ENCODE measurements around the gene HHAT. TPM values are rescaled to one million over a fixed set of nuclear protein-coding genes. Genes with fewer than 3 reads are reported as not detected.

Gene HHAT
- polyA plus RNA-seq, 3 donors = 12.7 to 13.8 (median 13.0) TPM

DNA sequence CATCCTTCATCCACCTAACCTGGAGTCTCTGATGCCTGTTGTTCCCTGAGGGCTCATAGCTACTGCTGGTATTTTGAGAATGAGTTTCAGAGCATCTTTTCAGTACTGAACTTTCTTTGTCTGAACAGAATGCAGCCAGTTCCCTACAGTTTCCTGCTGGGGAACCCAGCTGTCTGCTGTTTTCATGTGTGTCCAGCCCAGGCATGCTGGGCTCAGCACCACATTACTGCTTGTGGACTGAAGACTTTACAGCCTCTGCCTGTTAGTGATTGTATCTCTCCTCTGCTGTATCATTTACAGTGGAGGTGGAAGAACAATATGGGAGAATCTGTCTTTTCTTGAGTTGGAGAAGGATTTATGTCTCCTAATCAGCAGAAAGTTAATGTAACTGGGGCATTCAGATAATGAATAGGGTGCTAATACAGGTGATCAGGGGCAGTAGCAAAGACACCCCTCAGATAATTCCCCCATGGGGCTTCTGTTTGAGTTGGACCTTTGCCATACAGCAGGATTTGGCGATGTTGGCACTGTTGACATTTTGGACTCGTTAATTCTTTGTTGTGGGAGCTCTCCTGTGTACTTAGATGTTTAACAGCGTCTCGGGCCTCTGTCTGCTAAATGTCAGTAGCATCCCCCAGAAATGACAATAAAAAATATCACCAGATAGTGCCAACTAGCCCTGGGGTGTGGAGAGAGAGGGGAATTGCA is 207.7 kb downstream of the HHAT start:
- no peak for DNase-seq

DNA sequence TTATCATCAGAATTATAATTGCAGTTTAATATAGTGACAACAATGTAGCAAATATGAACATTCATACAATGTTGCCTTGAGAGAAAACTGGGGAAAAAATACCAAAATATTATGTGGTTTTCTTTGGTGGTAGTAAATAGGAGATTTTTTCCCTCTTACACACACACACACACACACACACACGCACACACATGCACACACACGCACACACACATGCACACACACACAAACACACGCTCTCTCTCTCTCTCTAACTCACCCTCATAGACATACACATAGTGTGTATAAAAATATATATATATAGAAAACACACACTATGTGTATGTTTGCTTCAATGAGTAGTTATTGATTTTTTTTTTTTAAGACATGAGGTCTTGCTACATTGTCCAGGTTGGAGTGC is 211.6 kb downstream of the HHAT start:
- no peak for DNase-seq

DNA sequence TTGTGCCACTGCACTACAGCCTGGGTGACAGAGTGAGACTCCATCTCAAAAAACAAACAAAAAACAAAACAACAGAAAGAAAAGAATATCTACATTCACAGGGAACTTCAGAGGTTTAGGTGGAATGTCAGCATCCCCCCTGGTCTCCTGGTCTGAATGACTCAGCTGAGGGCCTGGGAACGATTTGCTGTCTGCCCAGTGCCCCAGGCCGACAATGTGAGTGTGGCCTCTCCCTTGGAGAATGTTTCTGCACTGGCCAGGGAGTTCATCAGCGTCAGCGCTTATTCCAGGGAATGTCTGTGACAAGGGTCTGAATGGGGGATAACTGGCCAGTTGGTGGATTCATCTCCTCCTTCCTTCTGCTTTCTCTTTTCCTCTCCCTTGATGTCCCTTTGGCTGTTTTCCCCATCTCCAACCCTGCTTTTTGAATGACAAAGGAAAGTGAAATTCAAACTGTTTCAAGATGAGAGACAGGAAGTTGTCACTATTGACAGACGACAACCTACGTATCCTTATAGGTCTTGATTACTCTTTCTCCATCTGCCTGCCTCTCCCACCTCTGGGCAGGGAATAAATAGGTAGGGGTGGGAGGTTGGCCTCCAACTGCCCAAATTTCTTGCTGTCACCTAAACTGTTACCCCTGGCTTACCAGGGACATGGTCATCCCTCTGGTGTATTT is 213.1 kb downstream of the HHAT start:
- DNase-seq = no peak

DNA sequence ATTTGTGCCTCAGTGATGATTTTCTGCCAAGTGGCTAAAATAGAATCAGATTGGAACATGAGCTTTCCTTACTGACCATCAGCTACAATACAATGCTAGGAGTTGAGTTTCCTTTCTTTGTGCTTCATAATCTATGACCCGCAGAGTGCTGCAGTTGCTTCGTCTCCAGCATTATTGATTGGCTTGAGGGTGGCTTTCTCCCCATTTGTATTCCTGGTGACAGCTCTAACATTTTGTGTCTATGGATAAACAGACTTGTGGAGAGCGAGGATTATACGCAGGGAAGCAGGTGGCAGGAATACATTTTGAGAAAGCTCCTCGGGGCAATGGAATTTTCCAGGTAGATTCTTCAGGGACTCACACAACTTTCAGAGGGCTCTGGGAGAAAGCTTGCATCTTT is 223.2 kb downstream of the HHAT start:
- no peak for DNase-seq

DNA sequence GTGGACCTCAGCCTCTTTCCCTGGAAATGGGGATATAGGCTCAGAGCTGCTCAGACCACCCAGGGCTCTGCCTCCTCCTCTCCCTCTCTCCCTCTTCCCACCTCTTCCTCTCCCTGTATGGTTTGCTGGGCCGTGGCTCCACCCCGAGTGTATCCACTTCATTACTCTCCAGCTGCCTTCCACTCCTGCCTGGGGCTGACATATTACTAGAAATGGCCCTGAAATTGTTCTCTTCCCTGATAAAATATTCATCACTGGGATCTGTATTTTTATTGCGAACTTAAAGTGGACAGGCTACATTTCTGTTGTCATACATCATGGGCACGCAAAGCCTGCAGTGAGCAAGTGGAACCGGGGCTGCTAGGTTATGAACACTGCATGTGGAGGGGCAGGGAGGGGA is 225.0 kb downstream of the HHAT start:
- no peak for DNase-seq

DNA sequence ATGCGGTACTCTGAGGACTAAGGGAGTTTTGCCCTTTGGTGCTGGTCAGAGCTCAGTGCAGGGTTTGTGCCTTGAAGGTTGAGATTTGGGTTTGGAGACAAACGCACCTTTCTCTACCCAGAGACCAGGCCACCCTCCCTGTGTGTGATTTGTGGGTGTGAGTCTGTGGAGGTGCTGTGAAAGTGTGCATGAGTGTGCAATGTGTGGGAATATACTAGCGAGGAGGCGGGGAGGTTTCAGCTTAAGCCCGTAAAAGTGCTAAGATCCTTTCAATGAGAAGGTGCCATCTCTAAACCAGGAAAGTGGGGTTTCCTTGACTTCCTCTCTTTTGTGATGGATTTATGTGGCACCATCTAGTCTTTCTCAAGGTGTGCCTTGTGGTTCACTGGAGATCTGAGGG is 225.7 kb downstream of the HHAT start:
- no peak for DNase-seq

DNA sequence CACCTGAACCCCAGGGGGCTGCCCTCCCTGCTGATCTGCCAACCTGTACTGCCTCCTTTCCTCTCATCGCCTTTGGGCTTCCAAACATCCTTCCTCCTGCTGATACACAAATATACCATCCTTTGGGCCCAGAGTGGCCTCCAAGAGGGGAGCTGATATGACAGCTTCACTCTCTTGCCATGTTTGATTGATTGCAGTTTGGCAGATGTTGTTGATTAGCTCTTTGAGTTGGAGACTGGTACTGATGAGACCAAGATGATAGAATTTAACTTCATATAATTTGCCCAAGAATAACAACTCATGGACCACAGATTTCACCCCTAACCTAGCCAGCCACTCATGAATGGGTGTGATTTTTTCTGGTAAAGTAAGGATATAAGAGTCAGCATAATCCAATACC is 227.8 kb downstream of the HHAT start:
- no peak for DNase-seq

DNA sequence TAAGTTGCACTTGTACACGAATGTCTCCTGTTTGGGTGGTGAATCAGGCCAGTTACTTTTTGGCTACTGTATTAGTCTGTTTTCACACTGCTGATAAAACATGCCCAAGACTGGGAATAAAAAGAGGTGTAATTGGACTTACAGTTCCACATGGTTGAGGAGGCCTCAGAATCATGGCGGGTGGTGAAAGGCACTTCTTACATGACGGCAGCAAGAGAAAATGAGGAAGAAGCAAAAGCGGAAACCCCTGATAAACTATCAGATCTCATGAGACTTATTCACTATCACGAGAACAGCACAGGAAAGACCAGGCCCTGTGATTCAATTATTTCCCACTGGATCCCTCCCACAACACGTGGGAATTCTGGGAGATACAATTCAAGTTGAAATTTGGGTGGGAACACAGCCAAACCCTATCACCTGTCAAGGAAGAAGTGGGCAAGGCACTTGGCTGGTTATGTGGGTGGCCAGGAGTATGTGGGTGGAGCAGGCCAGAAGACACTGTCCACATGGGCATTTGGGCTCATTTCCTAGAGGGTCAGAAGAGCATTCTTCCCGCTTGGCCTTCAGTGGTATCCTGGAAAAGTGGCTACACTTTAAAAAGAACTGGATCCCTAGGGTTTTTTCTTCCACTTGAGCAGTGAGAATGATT is 228.8 kb downstream of the HHAT start:
- DNase-seq = no peak

DNA sequence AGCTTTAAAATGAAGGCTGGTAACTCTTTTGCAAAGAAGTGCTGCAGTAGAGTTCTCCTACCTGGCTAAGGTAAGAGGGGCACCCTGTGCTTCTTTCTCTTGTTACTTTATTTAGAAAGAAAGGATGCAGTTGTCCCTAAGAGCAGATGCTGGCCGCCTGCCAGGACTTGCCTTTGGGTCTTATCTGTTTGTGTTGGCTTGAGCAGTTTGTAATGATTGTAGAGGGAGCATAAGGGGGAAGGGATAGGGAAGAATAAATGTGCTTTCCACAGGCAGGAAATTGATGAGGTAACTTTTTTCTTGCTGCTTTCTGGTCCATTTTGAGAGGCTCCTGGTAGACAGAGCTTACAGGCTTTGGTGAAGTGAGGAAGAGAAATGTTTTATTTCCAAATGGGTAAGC is 229.6 kb downstream of the HHAT start:
- DNase-seq = peak; percentile 26

DNA sequence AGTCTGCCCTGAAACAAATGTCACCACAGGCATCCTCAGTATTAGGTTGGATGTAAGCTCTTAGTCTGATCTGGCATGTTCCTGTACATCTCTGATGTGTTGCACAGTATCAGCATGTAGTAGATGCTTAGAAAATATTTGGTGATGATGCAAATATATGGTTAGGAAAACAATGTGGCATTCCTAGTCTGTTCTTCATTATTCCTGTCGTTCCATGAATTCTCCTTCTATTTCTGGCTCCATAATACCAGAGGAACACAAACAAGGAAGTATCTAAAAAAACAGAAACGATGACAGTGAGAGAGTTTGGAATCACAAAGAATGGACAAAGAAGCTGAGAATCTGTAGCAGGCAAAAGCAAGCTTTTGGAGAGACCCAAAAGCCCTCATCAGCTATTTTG is 236.6 kb downstream of the HHAT start:
- no peak for DNase-seq

DNA sequence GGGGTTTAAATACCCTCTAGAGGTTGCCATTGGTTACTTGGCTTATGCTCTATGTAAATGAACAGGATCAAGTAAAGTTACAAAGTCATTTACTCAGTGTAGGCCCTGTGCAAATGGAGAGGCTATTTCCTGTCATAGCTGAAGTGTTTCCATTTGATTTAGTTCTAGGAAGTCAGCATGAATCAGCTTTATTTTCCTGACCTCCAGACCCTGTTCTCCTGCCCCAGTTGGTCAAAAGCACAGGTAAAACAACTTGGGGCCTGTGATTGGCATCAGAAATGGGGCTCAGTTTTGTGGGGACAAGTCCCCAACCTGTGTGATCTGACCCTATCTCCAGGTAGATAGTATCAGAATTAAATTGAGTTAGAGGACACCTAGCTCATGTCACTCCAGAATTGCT is 239.9 kb downstream of the HHAT start:
- DNase-seq = no peak

DNA sequence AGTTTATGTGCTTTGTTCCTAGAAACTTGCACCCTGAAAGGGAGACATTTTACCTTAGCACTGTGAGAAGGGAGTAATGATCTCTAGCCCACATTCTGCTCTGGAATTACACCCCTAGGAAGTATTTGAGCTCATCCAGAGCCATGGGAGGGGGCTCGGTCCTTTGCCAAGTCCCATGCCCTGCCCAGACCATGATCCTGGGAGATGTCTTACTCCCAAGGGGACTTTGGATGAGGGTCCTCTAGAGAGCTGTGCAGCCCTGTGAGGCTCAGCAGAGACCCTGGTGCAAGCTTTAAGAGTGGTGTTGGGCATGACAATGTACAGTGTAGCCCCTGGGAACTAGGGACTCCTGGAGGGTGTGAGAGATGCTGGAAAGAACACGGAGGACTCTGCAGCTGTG is 241.4 kb downstream of the HHAT start:
- no peak for DNase-seq

DNA sequence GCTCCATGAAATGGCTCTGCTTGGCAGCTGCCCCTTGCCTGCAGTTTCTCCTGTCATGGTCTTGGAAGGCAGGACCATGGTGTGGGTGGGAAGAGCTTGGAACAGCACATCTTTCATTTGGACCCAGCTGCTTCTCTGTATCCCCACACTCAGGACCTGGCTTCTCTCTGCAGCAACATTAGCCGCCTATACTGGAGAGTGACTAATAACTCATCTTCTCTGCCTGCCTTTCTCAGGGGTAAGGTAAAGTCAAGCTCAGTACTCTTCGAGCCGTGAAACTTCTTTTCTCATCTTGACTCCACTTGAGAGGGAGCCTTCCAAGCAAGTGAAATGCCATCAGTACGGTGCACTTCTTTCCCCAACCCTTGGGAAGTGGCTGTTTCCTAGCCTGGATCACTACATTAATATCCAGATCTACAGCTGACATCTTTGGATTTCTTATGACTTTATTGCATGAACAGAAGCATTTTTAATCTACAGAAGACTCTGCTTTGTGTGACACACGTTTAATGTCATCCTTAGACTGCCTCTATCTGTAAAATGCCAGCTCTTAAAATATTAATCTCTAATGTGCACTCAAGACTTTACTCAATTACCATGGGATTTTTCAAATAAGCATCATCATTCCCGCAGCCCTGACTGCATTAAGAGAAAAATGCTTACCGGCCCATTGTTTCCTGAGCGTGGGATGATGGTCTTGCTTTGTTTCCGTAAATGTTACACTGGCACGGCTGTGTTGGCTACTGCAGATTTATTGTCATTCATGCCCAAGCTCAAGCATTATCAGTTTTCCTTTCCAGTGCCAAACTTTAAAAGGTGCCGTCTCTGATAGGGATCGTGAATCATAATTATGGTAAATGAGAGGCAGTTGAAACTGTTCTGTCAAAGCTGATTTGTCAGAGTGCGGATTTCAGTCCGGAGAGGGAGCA is 242.9 kb downstream of the HHAT start:
- DNase-seq = no peak

DNA sequence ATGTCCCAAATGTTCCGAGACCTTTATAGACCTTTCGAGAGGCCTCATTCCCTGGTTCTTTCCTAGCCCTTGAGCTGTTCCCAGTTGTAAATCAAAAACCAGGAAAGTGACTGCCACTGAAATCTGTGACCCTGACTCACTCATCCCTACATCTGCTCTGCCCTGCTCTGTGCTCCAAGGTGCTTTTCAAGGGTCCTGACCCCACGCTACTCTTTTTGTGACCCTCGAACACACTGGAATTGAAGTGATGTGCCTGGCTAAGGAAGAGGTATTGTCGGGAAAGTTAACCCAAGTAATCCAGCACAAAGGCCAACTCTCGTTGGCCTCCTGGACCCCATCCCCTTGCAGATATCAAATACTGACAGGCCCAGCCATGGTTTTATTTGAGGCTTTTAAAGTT is 244.4 kb downstream of the HHAT start:
- DNase-seq = no peak

DNA sequence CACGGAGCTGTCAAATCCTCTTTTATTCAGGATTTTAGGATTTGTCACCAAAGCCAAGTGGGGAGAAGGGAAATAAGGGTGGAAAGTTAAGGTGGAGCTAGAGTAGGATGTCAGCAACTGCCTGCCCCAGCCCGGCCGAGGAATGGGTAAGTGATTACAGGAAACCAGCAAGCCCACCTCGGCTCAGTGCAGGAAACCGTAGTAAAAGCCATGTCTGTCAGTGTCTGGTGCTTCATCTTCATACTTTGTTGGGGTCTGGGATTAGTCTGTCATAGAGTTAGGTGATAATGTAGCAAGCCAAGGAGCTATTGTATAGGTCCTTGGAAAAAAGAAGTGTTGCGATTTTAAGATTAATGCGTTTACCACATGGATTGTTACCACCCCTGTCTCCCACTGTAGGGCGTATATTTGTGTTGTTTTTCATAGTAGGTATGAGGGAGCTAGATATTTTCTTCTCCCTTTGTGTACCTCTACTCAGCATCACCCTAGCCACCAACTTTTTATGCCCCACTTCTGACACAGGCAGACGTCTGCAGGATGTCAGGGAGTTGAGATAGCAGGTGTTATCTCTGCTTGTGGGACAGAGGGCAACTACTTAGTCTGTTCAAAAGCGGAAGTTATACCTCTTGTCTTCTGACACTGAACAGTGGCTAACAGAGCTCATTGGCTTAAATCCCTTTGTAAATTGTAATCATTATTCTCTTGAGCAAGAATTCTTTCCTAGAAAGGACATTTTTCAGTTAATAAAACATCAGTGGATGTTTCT is 253.7 kb downstream of the HHAT start:
- no peak for DNase-seq

DNA sequence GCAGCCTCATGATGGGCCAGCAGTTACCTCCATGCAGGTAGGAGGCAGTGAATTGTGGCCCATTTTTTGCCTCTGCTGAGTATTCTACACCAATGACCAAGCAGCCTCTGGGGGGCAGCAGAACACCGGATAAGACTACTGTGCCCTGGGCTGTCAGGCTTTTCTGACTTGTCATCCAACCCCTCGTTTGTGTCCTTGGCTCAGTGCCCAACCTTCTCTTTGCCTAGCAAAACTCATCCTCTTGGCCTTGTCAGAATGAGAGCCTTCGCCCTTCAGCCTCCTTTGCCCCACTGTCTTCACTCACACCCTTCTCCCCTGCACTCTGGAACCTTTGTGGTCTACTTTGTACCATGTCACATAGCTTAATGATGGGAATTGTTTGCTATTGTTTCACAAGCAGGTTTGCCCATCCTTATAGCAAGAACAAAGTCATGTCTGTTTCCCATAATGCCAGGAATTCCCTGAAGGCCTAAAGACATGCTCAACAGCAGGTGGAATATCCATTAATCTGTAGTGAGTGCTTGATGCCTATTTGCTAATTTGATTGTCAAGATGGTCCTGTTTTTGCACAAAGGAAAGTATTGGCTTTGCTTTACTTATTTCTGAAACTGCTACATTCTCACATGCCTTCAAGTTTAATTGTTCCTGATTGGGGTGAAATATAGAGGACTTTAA is 255.9 kb downstream of the HHAT start:
- DNase-seq = peak; percentile 71

DNA sequence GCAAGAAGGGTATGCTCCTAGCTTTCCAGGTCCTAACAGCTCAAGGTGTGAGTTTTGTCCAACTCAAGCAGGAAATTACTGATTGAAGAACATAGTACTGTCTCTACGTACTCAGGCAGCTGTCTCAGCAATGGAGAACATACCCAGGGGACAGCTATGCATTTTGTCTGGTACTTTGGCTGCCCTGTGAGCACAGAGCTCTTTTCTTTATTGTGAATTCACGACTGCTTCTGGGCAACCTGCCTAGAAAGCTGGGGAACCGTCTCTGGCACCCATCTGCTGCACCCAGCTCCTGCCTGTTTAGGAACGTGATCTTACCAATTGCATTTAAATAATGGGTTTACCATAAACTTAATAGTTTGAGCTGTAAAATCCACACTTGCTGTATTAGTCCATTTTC is 258.1 kb downstream of the HHAT start:
- no peak for DNase-seq

DNA sequence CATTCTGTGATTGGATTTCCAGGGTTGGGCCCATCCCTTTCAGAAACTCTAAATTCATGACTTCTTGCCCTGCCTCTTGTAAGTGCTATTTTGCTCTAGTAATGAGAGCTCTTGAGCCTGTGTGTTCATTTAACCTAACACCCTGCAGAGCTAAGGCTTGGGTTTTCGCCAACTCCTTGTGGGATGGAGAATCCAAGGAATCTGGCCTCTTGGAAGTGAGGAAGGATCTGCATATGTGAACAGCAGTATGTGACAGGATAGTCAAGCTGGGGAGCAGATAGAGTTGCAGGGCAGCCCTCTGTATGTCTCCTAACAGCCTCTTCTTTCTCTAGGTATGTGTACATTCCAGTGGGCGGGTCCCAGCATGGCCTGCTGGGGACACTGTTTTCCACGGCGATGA is 258.9 kb downstream of the HHAT start:
- no peak for DNase-seq

DNA sequence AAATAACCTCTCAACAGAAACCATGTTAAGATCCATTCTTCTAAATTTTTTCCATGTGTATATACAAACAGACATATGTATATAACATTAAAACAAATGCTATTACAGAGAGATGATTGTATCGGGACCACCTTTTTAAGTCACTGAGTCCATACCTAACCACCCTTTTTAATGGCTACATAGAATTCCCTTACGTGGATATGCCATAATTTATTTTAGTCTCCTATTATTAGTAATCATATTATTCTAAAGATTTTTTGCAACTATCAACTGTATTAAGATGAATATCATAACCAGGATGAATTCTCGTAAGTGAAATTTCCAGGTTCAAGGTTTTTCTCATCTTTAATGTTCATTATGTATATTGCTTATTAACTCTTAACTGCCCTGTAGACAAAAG is 259.7 kb downstream of the HHAT start:
- DNase-seq = no peak

DNA sequence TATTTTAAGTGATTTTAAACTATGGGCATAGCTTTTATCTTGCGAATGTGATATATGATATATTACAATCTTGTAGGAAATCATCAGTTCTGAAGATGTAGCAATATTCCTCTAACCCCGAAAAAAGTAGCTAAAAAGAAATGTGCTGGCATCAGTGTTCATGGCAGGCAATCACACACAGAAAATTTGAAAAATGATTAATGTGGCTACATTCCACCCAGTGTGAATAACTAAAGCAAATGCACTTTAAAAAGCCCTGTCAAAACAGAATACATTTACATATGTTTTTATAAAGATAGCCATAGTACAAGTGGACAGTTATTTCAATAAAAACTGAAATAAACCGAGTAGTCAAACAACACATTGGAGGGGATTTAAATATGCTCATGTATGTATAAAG is 260.2 kb downstream of the HHAT start:
- no peak for DNase-seq

DNA sequence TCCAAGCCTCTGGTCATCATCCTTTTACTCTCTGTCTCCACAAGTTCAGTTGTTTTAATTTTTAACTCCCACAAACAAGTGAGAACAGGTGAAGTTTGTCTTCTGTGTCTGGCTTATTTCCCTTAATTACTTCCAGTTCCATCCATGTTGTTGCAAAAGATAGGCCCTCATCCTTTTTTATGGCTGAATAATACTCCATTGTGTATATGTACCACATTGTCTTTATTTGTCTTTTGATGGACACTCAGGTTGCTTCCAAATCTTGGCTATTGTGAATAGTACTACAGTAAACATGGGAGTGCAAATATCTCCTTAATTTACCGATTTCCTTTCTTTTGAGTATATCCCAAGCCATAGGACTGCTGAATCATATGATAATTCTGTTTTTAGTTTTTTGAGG is 262.5 kb downstream of the HHAT start:
- DNase-seq = no peak

All from renal pelvis (tissue), 4 donors.